NCI-H2107 treated with DMSO at 0.1 percent for 48 hours (cell line): Measurements from ENCODE around the gene NR2F1.

Experiments used
- DNase-seq: peaks from one replicate; lab custom pipeline; 2025; ENCODE audit not compliant: unreplicated experiment; lab: John Stamatoyannopoulos, UW

Gene NR2F1

GRCh38 chr5:93635991-93636390 is 53.0 kb downstream of the NR2F1 start:
- DNase-seq, result no peak

- no peak for DNase-seq
Measured at GRCh38 chr5:93636837-93637236, 53.8 kb downstream of the NR2F1 start.

GRCh38 chr5:93637697-93638096 is 54.7 kb downstream of the NR2F1 start:
- DNase-seq, result no peak

- DNase-seq, result no peak
Measured at GRCh38 chr5:93642526-93642925, 59.5 kb downstream of the NR2F1 start.
